Activated CD8-positive, alpha-beta memory T cell treated with anti-CD3 and anti-CD28 coated beads for 1 hour (primary cell): Measurements from ENCODE around the gene CKM.
A peak's percentile ranks its signal among the peaks of the same experiment; 100 is the strongest.

Source experiments
- DNase-seq, 2 donors: peaks; one replicate each; pipeline ENCODE4 v3.0.0-alpha.2; 2020; ENCODE audit warnings: low read depth in 1 of 2; ENCODE audit errors: extremely low read depth in 1 of 2

Gene CKM

GRCh38 chr19:45322744-45323281 is at the start of gene CKM:
Gene CKM (minus strand): TSS chr19:45322875. CDS start chr19:45319713, 3,162 bp downstream.
- no peak for DNase-seq

- DNase-seq, result peak; percentile 99
Observed at GRCh38 chr19:45370410-45371204, 47.9 kb upstream of the CKM start, which contains the start of gene ERCC2. Gene ERCC2 (minus strand): TSS chr19:45370573. CDS start chr19:45370540, 33 bp downstream.

- no peak for DNase-seq
Observed at GRCh38 chr19:45368737-45369340, 46.2 kb upstream of the CKM start.

GRCh38 chr19:45368127-45368526 is 45.5 kb upstream of the CKM start:
- DNase-seq, result no peak

- no peak for DNase-seq
Observed at GRCh38 chr19:45364696-45365095, 42.0 kb upstream of the CKM start.

GRCh38 chr19:45363861-45364459 is 41.3 kb upstream of the CKM start:
- no peak for DNase-seq

GRCh38 chr19:45362291-45362690 is 39.6 kb upstream of the CKM start:
- no peak for DNase-seq

- DNase-seq, result no peak
Observed at GRCh38 chr19:45361608-45362007, 38.9 kb upstream of the CKM start.

GRCh38 chr19:45358213-45358792 is 35.6 kb upstream of the CKM start:
- no peak for DNase-seq

- DNase-seq, result no peak
Observed at GRCh38 chr19:45357445-45357783, 34.7 kb upstream of the CKM start.

- no peak for DNase-seq
Observed at GRCh38 chr19:45356760-45357444, 34.2 kb upstream of the CKM start.

- DNase-seq, result no peak
Observed at GRCh38 chr19:45355910-45356309, 33.2 kb upstream of the CKM start.

- no peak for DNase-seq
Observed at GRCh38 chr19:45355402-45355801, 32.7 kb upstream of the CKM start.

- DNase-seq, result no peak
Observed at GRCh38 chr19:45354241-45354842, 31.7 kb upstream of the CKM start.

GRCh38 chr19:45352914-45353796 is 30.5 kb upstream of the CKM start:
- no peak for DNase-seq

GRCh38 chr19:45352471-45352870 is 29.8 kb upstream of the CKM start:
- DNase-seq, result no peak

- DNase-seq, result no peak
Observed at GRCh38 chr19:45352062-45352461, 29.4 kb upstream of the CKM start.

- no peak for DNase-seq
Observed at GRCh38 chr19:45351401-45351952, 28.8 kb upstream of the CKM start.

GRCh38 chr19:45350477-45351058 is 27.9 kb upstream of the CKM start:
- no peak for DNase-seq
